Effector CD4-positive, alpha-beta T cell (primary cell): ENCODE measurements around the gene ARHGAP15.

Experiments used
- DNase-seq: peaks from one replicate; pipeline ENCODE4 v3.0.0-alpha.2; 2020

The ARHGAP15 gene

DNA sequence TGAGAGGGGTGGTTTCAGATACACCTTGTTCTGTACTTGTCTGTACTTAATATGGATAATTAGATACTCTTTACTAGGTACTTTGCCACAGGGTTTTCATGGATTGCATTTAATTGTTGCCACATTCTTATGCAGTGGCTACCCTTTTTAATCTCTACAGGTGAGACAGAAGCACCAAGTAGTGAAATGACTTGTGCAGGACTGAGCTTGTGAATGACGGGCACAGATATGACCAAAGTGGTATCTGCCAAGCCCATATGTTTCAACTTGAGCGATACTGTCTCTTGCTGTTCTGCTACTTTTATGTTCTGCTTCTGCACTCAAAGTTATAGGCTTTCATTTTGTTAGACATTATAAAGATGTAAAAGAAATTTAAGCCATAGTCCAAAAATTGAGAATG lies 288.2 kb downstream of the ARHGAP15 start:
- DNase-seq = no peak

GRCh38 chr2:143420313-143420712 lies 291.1 kb downstream of the ARHGAP15 start:
- no peak for DNase-seq

DNA sequence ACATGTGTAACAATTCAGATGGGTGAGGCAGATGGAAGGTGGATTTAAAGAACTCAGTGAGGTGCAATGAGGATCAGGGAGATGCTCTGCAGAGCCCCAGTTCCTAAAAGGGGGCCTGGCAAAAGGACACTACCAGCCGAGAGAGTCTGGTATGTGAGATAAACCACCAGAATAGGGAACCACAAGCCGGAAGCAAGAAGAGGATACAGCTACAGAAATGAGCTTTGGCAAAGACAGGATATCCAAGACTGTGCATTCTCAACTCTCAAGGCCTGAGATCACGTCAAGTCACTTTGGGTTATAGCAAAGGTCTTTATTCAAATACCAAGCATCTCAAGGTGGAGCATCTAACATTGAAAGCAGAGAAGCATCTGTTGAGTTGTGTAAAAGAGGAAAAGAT lies 293.5 kb downstream of the ARHGAP15 start:
- DNase-seq = no peak

- DNase-seq = no peak
Observed at GRCh38 chr2:143425896-143426295, 296.7 kb downstream of the ARHGAP15 start.

GRCh38 chr2:143426296-143426695 lies 297.1 kb downstream of the ARHGAP15 start:
- DNase-seq = no peak

GRCh38 chr2:143428700-143429099 lies 299.5 kb downstream of the ARHGAP15 start:
- DNase-seq = no peak

- no peak for DNase-seq
Observed at GRCh38 chr2:143429932-143430679, 300.9 kb downstream of the ARHGAP15 start.

DNA sequence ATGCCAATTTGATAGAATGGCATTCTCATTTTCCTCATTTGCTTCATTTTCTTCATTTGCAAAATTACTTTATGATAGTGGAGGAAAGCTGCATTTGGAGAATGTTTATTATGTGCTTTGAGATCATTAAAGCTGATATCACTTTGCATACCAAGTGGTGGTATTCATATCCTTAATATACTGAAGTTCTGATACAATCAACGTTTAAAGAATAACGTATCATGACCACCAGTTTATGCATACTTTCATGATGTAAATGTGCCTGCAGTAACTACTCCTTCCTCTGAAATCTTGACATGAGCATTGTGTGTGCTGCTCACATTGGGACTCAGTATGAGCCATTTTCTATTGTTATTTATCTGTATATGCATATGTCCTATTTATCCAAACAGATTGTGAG lies 302.1 kb downstream of the ARHGAP15 start:
- DNase-seq = no peak

DNA sequence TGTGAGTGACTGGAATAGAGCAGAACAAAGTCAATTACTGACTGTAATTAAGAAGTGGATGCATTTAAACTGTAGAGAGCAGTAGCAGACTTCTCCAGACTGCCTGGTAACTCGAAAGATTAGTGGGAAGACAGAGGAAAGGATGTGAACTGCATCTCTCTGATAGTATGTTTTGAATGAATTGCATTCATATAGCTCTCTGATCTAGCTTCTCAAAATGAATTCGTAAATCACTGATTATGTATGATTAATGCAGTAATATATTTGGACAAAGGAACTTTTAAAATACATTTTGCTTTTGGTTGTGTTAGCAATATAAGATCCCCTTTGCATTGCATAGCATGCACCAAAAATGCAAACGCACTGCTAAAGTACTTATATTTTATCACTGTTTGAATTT lies 304.0 kb downstream of the ARHGAP15 start:
- DNase-seq = no peak

DNA sequence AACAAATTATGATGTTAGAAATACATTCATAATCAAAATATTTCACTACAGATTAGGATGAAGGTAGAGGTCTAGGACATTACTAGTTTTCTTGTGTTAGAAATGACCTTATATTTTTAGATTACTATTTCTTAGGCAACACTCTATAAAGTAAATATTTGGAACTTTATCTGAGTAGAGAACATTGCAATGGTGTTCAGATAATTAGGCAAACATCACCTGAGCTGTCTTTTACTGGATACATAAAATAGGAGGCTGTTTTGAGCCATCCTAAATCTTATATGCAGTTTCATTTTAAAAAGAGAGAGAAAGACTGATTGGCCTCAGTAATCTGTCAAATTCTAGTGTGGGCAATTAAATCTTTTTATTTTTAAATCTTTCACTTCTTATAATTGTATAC lies 304.6 kb downstream of the ARHGAP15 start:
- DNase-seq = no peak

DNA sequence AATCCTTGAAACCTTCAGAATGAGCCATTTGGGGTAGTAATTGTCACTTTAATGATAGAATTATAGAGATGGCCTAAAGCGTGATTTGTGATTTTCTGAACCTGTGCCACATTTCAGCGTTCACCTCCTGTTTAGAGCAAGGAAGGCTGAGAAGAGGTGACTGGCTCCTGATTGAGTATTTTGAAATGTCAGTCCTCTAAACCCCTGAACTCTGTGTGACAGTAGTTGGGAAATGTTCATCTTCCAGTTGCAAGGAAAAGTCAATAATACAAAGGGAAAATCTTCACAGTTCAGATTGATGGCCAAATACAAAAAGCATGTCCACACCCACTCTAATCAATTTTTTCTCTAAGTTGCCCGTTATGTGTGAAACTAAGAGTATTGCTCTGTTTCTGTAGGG lies 305.2 kb downstream of the ARHGAP15 start:
- no peak for DNase-seq

DNA sequence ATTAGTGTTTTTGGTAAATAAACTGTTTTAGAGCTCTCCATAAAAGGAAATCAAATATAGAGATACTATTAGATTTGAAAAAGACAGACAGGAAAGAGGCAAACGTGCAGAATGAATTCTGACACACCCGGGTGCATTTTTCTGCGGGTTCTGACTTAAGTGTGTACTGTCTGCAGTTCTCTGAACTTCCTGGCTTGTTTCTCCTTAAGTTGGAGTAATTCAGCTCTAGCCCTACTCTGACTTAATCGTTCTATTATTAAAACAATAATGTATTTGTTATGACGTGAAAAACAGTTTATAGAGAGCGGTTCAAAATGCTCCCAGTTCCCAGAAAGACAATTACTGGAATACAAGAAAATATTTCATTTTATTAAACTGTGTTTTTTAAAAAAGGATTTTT lies 305.9 kb downstream of the ARHGAP15 start:
- no peak for DNase-seq

GRCh38 chr2:143436951-143437350 lies 307.7 kb downstream of the ARHGAP15 start:
- DNase-seq = no peak

- no peak for DNase-seq
Observed at GRCh38 chr2:143440411-143441012, 311.3 kb downstream of the ARHGAP15 start.

GRCh38 chr2:143442193-143442592 lies 313.0 kb downstream of the ARHGAP15 start:
- DNase-seq = no peak

GRCh38 chr2:143451642-143452281 lies 322.5 kb downstream of the ARHGAP15 start:
- DNase-seq = no peak

- DNase-seq = peak; percentile 4
Observed at GRCh38 chr2:143452817-143453451, 323.7 kb downstream of the ARHGAP15 start.

- DNase-seq = no peak
Observed at GRCh38 chr2:143453981-143454511, 324.8 kb downstream of the ARHGAP15 start.

DNA sequence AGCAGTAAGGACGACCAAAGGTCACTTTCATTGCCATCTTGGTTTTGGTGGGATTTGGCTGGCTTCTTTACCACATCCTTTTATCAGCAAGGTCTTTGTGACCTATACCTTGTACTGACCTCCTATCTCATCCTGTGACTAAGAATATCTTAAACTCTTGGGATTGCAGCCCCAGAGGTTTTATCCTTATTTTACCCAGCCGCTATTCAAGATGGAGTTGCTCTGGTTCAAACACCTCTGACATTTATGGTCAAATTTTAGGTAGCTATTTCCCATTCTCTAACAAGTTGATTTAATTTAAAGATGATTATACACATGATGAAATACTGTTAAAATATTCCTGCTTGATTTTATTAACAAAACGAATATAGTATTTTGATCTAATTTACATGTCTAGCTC lies 326.1 kb downstream of the ARHGAP15 start:
- no peak for DNase-seq

DNA sequence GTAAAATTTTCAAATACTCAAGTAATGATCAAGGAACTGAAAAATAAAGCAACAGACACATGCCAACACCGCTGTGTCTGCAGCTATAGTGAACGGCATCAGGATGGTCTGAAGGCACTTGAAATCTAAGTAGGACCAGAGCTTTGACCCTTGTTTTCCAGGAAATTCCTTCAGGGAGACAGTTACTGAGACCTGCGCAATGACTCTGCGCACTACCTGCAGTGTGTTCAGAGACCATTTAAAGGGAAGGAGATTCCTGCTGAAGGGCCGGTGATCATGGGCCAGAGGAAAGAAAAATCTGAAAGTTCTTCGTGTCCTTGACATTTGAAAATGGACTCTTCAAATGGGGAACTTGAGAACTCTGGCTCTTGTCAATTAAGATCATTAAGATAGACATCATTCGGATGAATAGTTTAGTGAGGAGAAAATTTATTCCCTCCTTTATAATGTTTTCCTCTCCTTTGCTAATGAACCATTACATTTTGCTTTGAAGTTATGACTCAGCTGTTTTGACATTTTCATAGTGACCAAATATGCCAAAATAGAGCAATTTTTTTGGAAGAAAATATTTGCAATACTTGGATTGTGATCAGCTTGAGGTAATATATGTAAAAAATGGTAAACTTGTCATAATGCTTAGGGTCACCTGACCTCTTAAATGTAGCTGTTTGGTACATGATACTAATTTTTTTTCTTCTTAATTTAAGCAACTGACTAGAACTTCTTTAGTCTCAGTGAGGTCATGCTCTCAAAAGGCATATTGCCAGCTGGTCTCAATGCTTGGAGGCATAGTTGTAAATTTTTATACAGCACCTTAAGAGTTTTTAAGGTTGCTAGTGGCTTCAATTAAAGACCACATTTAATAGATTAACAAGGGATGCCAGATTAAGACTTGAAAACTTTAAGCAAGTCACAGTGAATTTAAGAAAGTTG lies 329.3 kb downstream of the ARHGAP15 start:
- no peak for DNase-seq

GRCh38 chr2:143460382-143460781 lies 331.2 kb downstream of the ARHGAP15 start:
- DNase-seq = no peak

- no peak for DNase-seq
Observed at GRCh38 chr2:143463719-143464118, 334.5 kb downstream of the ARHGAP15 start.
